Spleen (tissue), 11 donors: Measurements from ENCODE around the gene PRRT1B. TPM values are rescaled to one million over a fixed set of nuclear protein-coding genes. Genes with fewer than 3 reads are reported as not detected.

Experiments used
- DNase-seq: peaks from one replicate; pipeline ENCODE4 v3.0.0-alpha.2; 2020
- H3K27ac ChIP-seq, 8 donors: fragments of 200-600 bp; sonication (generic) in 7 of 8; 1 replicate in 4 of 8; 2 replicates in 4 of 8; pipeline versions ENCODE4 v1.5.0 to v1.8.0; 2016 to 2021; ENCODE audit warnings: inconsistent platforms in 4 of 8, mild to moderate bottlenecking in 4 of 8, moderate library complexity in 1 of 8
- H3K27me3 ChIP-seq, 7 donors: fragments of 200-600 bp; sonication (generic) in 6 of 7; replicated peaks in 1 of 7; 1 replicate in 4 of 7; 2 replicates in 3 of 7; pipeline versions ENCODE4 v1.5.0 to v1.8.0; 2016 to 2021; ENCODE audit warnings: inconsistent platforms in 3 of 7, mild to moderate bottlenecking in 1 of 7
- H3K36me3 ChIP-seq, 6 donors: fragments of 200-600 bp; sonication (generic) in 5 of 6; 1 replicate in 4 of 6; 2 replicates in 2 of 6; pipeline versions ENCODE4 v1.5.0 to v1.8.0; 2016 to 2021; ENCODE audit warnings: inconsistent platforms in 2 of 6
- H3K4me1 ChIP-seq, 6 donors: fragments of 200-600 bp; sonication (generic) in 5 of 6; 1 replicate in 3 of 6; 2 replicates in 3 of 6; pipeline versions ENCODE4 v1.5.0 to v1.8.0; 2016 to 2021; ENCODE audit warnings: inconsistent platforms in 3 of 6
- H3K4me3 ChIP-seq, 8 donors: fragments of 200-600 bp; sonication (generic) in 7 of 8; 1 replicate in 4 of 8; 2 replicates in 4 of 8; pipeline versions ENCODE4 v1.5.0 to v1.8.0; 2016 to 2021; ENCODE audit warnings: inconsistent platforms in 4 of 8, mild to moderate bottlenecking in 4 of 8, moderate library complexity in 2 of 8
- H3K9me3 ChIP-seq, 8 donors: fragments of 200-600 bp; sonication (generic) in 7 of 8; 1 replicate in 4 of 8; 2 replicates in 4 of 8; pipeline versions ENCODE4 v1.5.0 to v1.8.0; 2016 to 2021; ENCODE audit warnings: inconsistent platforms in 4 of 8
- POLR2A ChIP-seq, 3 donors: fragments of 450-650 bp; IDR thresholded peaks; one replicate each; pipeline ENCODE4 v1.5.1; 2017; ENCODE audit warnings: antibody characterized with exemption in 3 of 3, mild to moderate bottlenecking in 1 of 3
- POLR2AphosphoS5 ChIP-seq, 3 donors: sonication (generic); formaldehyde crosslinking; IDR thresholded peaks; one replicate each; pipeline ENCODE4 v1.5.1; 2017; ENCODE audit warnings: antibody characterized with exemption in 3 of 3
- WGBS, 5 donors: extraction: QIAGEN DNeasy Blood & Tissue Kit in 3 of 5; methylation state at CpG; one replicate each; pipeline versions ENCODE4 v1.1.5 to v1.1.7; 2013 to 2018; 5-methylcytosine and 5-hydroxymethylcytosine counted together
- intact Hi-C: fragments of 100-400 bp; cut with DNase I; formaldehyde crosslinking; loops from one replicate; pipeline ENCODE4 v1.15.0; 2023; ENCODE audit warnings: low total_unique reads
- polyA plus RNA-seq, 3 donors: library from polyadenylated mRNA; stranded (reverse); fragments of 200-250 nt; gene quantifications; one replicate each; pipeline ENCODE4 v1.2.1, GENCODE V29; 2013
- total RNA-seq, 7 donors: library from RNA; depleted of rRNA in 3 of 7; stranded (reverse); fragments of >200 nt in 3 of 7; fragmentation: NEBNext Ultra II Directional in 4 of 7; extraction: Animal tissue kit (Norgen Biotek cat#: 25700) in 4 of 7; gene quantifications; one replicate each; pipeline versions ENCODE4 v1.1.0 to v1.2.1, GENCODE V29; 2016 to 2021
- TF ChIP-seq, protein P1 (sequence below), 11 experiments: fragments of 200-600 bp in 7 of 11; fragments of 450-650 bp in 4 of 11; sonication (generic) in 4 of 11; IDR thresholded peaks in 8 of 11; conservative IDR thresholded peaks in 3 of 11; 1 replicate in 7 of 11; 2 replicates in 4 of 11; pipeline versions ENCODE4 v1.4.0 to v1.8.0; 2016 to 2021; ENCODE audit warnings: antibody characterized with exemption in 11 of 11, inconsistent platforms in 4 of 11, mild to moderate bottlenecking in 1 of 11
- donor health status: healthy with polysubstance abuse.
- donor health status: DM: no; HTN: no; CAD: no; lungs with moderate emphysema.
- donor health status: DM: no; HTN: no; CAD: no.
- donor health status: Bipolar disorder and iron deficiency.
- donor health status: healthy.
- donor health status: DM: no; HTN: no; CAD: no.
- donor health status: DM: yes; HTN: yes; CAD: no.

The PRRT1B gene
- total and polyA plus RNA-seq, 10 donors = not detected

GRCh38 chr9:131521203-131521602 lies 24.1 kb upstream of the PRRT1B start:
- H3K4me1 ChIP-seq = peaks cover 0 to 15% (median 2%) of the 10 kb centered on the region in 6 donors
- H3K4me3 ChIP-seq = no peak overlapping the region
- no peak for DNase-seq
- 93 to 97% (median 95%) methylated on average over 10 of the region's 10 CpGs for WGBS, 5 donors
- no peaks in the 10 kb centered on the region for H3K27me3 ChIP-seq
- TF ChIP-seq, protein P1, sequence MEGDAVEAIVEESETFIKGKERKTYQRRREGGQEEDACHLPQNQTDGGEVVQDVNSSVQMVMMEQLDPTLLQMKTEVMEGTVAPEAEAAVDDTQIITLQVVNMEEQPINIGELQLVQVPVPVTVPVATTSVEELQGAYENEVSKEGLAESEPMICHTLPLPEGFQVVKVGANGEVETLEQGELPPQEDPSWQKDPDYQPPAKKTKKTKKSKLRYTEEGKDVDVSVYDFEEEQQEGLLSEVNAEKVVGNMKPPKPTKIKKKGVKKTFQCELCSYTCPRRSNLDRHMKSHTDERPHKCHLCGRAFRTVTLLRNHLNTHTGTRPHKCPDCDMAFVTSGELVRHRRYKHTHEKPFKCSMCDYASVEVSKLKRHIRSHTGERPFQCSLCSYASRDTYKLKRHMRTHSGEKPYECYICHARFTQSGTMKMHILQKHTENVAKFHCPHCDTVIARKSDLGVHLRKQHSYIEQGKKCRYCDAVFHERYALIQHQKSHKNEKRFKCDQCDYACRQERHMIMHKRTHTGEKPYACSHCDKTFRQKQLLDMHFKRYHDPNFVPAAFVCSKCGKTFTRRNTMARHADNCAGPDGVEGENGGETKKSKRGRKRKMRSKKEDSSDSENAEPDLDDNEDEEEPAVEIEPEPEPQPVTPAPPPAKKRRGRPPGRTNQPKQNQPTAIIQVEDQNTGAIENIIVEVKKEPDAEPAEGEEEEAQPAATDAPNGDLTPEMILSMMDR (IDR thresholded peaks at IDR 0.05 in 8 of 11, conservative IDR thresholded peaks at IDR 0.05 in 3 of 11) = no peak
- TF ChIP-seq POLR2AphosphoS5 (IDR thresholded peaks at IDR 0.05) = no peak
- peaks cover 0 to 100% (median 86%) of the 10 kb centered on the region in 6 donors for H3K36me3 ChIP-seq
- peaks cover 0 to 6% (median 0%) of the 10 kb centered on the region in 8 donors for H3K9me3 ChIP-seq
- intact Hi-C loops = no loop called here
- H3K27ac ChIP-seq = no peak overlapping the region

DNA sequence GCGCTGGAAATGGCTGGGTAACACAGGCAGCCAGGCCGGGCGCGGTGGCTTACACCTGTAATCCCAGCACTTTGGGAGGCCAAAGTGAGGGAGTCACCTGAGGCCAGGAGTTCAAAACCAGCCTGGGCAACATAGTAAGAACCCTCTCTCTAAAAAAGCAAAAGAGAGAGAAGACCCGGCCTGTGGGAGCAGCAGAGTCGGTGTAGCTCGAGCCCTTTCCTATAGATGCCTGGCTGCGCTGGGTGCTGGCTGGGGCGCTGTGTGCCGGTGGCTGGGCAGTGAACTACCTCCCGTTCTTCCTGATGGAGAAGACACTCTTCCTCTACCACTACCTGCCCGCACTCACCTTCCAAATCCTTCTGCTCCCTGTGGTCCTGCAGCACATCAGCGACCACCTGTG lies 23.5 kb upstream of the PRRT1B start:
- 94 to 97% (median 96%) methylated on average over 13 of the region's 13 CpGs for WGBS, 5 donors
- Histone ChIP-seq H3K4me1 (peaks cover 0 to 15% (median 2%) of the 10 kb centered on the region in 6 donors), H3K4me3 (no peak overlapping the region), H3K36me3 (peaks cover 0 to 100% (median 86%) of the 10 kb centered on the region in 6 donors), H3K27ac (no peak overlapping the region), H3K9me3 (no peaks in the 10 kb centered on the region), H3K27me3 (no peaks in the 10 kb centered on the region)
- intact Hi-C loops = no loop called here
- DNase-seq = no peak
- TF ChIP-seq POLR2AphosphoS5 (IDR thresholded peaks at IDR 0.05) = peak in 1 of 3 donors; percentile 11
- TF ChIP-seq, protein P1 (IDR thresholded peaks at IDR 0.05 in 8 of 11, conservative IDR thresholded peaks at IDR 0.05 in 3 of 11) = no peak

DNA sequence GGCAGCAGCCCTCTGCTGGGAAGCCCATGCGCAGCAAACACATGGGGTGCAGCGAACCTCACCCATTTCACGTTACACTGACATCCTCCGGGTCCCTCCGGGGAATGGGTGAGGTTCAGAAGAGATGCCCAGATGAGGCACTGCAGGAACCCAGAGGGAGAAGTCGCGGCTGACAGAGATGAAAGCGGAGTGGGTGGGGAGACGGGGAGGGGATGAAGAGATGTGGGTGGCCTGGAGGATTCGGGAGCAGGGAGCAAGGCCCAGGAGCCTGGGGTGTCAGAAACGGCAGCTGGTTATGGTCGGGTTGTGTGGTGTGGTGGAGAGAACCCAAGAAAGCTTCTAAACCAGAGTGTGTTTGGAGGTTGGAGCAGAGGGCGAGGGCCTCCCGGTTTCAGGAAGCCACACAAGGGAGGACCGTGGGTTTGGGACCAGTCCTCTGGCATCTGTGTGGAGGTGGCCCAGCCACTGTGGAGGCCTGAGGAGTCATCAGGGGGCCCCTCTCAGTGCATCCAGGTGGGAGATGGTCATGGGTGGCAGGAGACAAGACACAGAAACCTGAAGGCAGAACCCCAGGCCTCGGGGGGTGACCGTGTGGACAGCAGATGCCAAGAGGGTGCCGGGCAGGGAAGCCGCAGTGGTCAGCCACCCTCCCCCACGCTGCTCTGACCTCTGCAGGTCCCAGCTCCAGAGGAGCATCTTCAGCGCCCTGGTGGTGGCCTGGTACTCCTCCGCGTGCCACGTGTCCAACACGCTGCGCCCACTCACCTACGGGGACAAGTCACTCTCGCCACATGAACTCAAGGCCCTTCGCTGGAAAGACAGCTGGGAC lies 22.9 kb upstream of the PRRT1B start:
- peaks cover 0 to 100% (median 91%) of the 10 kb centered on the region in 6 donors for H3K36me3 ChIP-seq
- H3K27ac ChIP-seq = no peak overlapping the region
- TF ChIP-seq POLR2AphosphoS5 (IDR thresholded peaks at IDR 0.05) (peak in 1 of 3 donors; percentile 58), POLR2A (IDR thresholded peaks at IDR 0.05) (no peak)
- TF ChIP-seq, protein P1 (IDR thresholded peaks at IDR 0.05 in 8 of 11, conservative IDR thresholded peaks at IDR 0.05 in 3 of 11) = no peak
- 89 to 94% (median 92%) methylated on average over 28 to 29 of the region's 29 CpGs for WGBS, 5 donors
- intact Hi-C loops = no loop called here
- H3K9me3 ChIP-seq = no peaks in the 10 kb centered on the region
- H3K27me3 ChIP-seq = no peaks in the 10 kb centered on the region
- no peak overlapping the region for H3K4me3 ChIP-seq
- DNase-seq = no peak
- H3K4me1 ChIP-seq = peaks cover 0 to 15% (median 2%) of the 10 kb centered on the region in 6 donors

DNA sequence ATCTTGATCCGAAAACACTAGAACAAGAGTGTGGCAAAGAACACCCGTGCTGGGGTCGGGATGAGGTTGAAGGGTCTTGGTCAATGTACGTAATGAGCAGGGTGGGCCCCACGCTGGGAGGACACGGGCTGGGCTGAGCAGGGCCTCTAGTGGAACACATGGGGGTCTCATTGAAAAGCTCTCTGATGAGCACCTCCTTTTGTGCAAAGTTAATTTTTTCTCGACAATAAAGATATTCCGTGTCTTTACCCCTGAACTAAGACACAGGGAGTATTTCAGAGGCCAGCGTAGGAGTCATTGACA lies 22.3 kb upstream of the PRRT1B start:
- TF ChIP-seq, protein P1 (IDR thresholded peaks at IDR 0.05 in 8 of 11, conservative IDR thresholded peaks at IDR 0.05 in 3 of 11) = no peak
- TF ChIP-seq POLR2A (IDR thresholded peaks at IDR 0.05) = no peak
- TF ChIP-seq POLR2AphosphoS5 (IDR thresholded peaks at IDR 0.05) = peak in 1 of 3 donors; percentile 3
- peaks cover 0 to 100% (median 96%) of the 10 kb centered on the region in 6 donors for H3K36me3 ChIP-seq
- no peak overlapping the region for H3K27ac ChIP-seq
- WGBS, 5 donors = 91 to 95% (median 93%) methylated on average over 9 of the region's 9 CpGs
- intact Hi-C loops = no loop called here
- peaks cover 0 to 15% (median 2%) of the 10 kb centered on the region in 6 donors for H3K4me1 ChIP-seq
- no peak overlapping the region for H3K4me3 ChIP-seq
- H3K9me3 ChIP-seq = no peaks in the 10 kb centered on the region
- no peak for DNase-seq
- H3K27me3 ChIP-seq = no peaks in the 10 kb centered on the region
